Measurements from ENCODE around the gene ZMYND10.

GRCh38 chr3:50325113-50325480, 20.4 kb downstream of the ZMYND10 start:
- TF ChIP-seq ZFP3 (CRISPR knock-in tag; IDR thresholded peaks at IDR 0.05) = no peak
- no peak for TF ChIP-seq TCF4 (CRISPR knock-in tag; IDR thresholded peaks at IDR 0.05; ENCODE audit: borderline replicate concordance)
- no peak for TF ChIP-seq ZFP30 (CRISPR knock-in tag; IDR thresholded peaks at IDR 0.05)
- no peak for TF ChIP-seq ZC3H10 (CRISPR knock-in tag; IDR thresholded peaks at IDR 0.05)
- no peak for TF ChIP-seq PATZ1 (CRISPR knock-in tag; IDR thresholded peaks at IDR 0.05; ENCODE audit: borderline replicate concordance)
- TF ChIP-seq ARNTL (CRISPR knock-in tag; IDR thresholded peaks at IDR 0.05; ENCODE audit: borderline replicate concordance, low read depth) = no peak
- no peak for TF ChIP-seq GLIS3 (CRISPR knock-in tag; IDR thresholded peaks at IDR 0.05)
- TF ChIP-seq CREB5 (CRISPR knock-in tag; IDR thresholded peaks at IDR 0.05; ENCODE audit: low read depth) = no peak
- TF ChIP-seq TOX (CRISPR knock-in tag; IDR thresholded peaks at IDR 0.05; ENCODE audit: borderline replicate concordance) = no peak
- no peak for TF ChIP-seq SNAI2 (CRISPR knock-in tag; IDR thresholded peaks at IDR 0.05)
